ENCODE measurements around the gene UGGT1. TPM values are rescaled to one million over a fixed set of nuclear protein-coding genes. Genes with fewer than 3 reads are reported as not detected.

Gene UGGT1
- polyA plus RNA-seq, 1 of the 3 experiments (the other 2 are of a cell fraction), result 20.0 TPM

DNA sequence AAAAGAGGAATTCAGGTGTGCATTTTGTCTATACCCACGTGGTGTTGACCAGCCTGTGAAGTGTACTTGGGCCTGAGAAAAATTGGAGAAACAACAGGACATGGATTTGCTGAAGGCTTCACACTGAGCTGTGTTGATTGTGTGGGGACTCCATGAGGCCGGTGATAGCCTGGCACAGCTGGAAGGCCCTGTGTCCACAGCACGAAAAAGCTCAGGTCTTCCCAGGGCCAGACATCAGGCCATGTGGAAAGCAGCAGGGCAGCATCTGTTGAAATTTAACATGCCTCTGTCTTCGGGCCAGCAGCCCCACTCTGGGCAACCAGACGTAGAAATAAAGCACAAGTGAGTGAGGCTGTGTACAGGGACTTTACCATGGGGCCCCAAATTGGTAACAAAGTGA is 143.6 kb downstream of the UGGT1 start:
- no peak overlapping the region for H2AFZ ChIP-seq (ENCODE audit: low read depth)
- H3K27ac ChIP-seq (ENCODE audit: low read depth in 2 of 2, low read length in 1 of 2), result no peak overlapping the region
- 68% methylated on average over 4 of the region's 5 CpGs for WGBS (ENCODE audit: low lambda C conversion rate)
- no peak overlapping the region for H3K9ac ChIP-seq
- H3K79me2 ChIP-seq (ENCODE audit: insufficient read depth), result no peaks in the 10 kb centered on the region
- H4K20me1 ChIP-seq (ENCODE audit: insufficient read depth), result no peaks in the 10 kb centered on the region
- H3K9me3 ChIP-seq, result no peaks in the 10 kb centered on the region
- DNase-seq, result peak; percentile 32
- ChIA-PET CTCF (interaction anchor here (0.8 to 8.2 kb wide), 10 partner anchors 14 to 171 kb away, joined by 3 to 69 read pairs (median 4); no protein-coding TSS in a partner anchor), POLR2A (interaction anchor here (0.6 kb wide), 1 partner anchor 289 kb away, joined by 3 read pairs; no protein-coding TSS in a partner anchor)
- H3K36me3 ChIP-seq (replicated peaks in 1 of 2; ENCODE audit: control insufficient read depth in 1 of 2, insufficient read depth in 2 of 2, low read length in 1 of 2), result no peaks in the 10 kb centered on the region
- H3K9me2 ChIP-seq, result no peaks in the 10 kb centered on the region
- TF ChIP-seq YY1 (IDR thresholded peaks at IDR 0.05; ENCODE audit: low read depth), result no peak
- peak; percentile 67; the same call in 1 of the 2 replicates for TF ChIP-seq MXI1 (IDR thresholded peaks at IDR 0.05; ENCODE audit: low read depth, low read length)
- H3K4me1 ChIP-seq (ENCODE audit: control insufficient read depth in 1 of 2, insufficient read depth in 2 of 2, low read depth in 1 of 2, low read length in 1 of 2), result peaks cover 2 to 4% of the 10 kb centered on the region in 2 experiments; a peak in 1 of 4 replicates
- no peak overlapping the region for H3K4me3 ChIP-seq (ENCODE audit: low read depth in 2 of 2, low read length in 1 of 2)
- no peak overlapping the region for H3K4me2 ChIP-seq
- no peaks in the 10 kb centered on the region; the same call in 1 of the 2 replicates for H3K27me3 ChIP-seq (ENCODE audit: insufficient read depth)
- peaks cover 13% of the 10 kb centered on the region for H3F3A ChIP-seq (replicated peaks; ENCODE audit: insufficient read depth)

DNA sequence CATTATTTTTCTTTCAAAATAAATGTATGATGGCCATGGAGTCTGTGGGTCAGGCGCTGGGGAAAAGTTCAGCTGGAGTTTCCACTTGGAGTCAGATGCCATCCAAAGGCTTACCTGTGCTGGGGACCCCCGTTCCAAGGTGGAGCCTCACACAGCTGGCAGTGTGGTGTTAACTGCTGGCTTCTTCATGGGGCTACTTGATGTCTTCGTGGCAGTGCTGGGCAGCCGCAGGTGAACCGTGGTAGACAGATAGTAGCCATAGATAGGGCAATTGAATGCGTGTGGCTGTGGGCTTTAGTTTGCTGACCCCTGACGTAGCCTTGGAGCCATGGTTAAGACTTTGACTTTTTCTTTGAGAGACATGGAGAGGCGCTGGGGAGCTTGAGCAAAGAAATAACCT is 144.6 kb downstream of the UGGT1 start:
- Histone ChIP-seq H3K9ac (no peak overlapping the region), H3K36me3 (replicated peaks in 1 of 2; ENCODE audit: control insufficient read depth in 1 of 2, insufficient read depth in 2 of 2, low read length in 1 of 2) (no peaks in the 10 kb centered on the region), H3K79me2 (ENCODE audit: insufficient read depth) (no peaks in the 10 kb centered on the region), H3K4me3 (ENCODE audit: low read depth in 2 of 2, low read length in 1 of 2) (no peak overlapping the region), H3K27me3 (ENCODE audit: insufficient read depth) (no peaks in the 10 kb centered on the region; the same call in 1 of the 2 replicates), H3K9me3 (no peaks in the 10 kb centered on the region), H3K9me2 (no peaks in the 10 kb centered on the region), H3K4me2 (no peak overlapping the region), H2AFZ (ENCODE audit: low read depth) (no peak overlapping the region), H3K27ac (ENCODE audit: low read depth in 2 of 2, low read length in 1 of 2) (no peak overlapping the region), H3K4me1 (ENCODE audit: control insufficient read depth in 1 of 2, insufficient read depth in 2 of 2, low read depth in 1 of 2, low read length in 1 of 2) (peaks cover 2 to 4% of the 10 kb centered on the region in 2 experiments; a peak in 1 of 4 replicates), H3F3A (replicated peaks; ENCODE audit: insufficient read depth) (peaks cover 13% of the 10 kb centered on the region), H4K20me1 (ENCODE audit: insufficient read depth) (no peaks in the 10 kb centered on the region)
- TF ChIP-seq, protein P1, sequence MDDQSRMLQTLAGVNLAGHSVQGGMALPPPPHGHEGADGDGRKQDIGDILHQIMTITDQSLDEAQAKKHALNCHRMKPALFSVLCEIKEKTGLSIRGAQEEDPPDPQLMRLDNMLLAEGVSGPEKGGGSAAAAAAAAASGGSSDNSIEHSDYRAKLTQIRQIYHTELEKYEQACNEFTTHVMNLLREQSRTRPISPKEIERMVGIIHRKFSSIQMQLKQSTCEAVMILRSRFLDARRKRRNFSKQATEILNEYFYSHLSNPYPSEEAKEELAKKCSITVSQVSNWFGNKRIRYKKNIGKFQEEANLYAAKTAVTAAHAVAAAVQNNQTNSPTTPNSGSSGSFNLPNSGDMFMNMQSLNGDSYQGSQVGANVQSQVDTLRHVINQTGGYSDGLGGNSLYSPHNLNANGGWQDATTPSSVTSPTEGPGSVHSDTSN (IDR thresholded peaks at IDR 0.05), result no peak
- no peak for TF ChIP-seq POLR2AphosphoS5 (IDR thresholded peaks at IDR 0.05; ENCODE audit: low read depth, low read length)
- TF ChIP-seq, protein P2, sequence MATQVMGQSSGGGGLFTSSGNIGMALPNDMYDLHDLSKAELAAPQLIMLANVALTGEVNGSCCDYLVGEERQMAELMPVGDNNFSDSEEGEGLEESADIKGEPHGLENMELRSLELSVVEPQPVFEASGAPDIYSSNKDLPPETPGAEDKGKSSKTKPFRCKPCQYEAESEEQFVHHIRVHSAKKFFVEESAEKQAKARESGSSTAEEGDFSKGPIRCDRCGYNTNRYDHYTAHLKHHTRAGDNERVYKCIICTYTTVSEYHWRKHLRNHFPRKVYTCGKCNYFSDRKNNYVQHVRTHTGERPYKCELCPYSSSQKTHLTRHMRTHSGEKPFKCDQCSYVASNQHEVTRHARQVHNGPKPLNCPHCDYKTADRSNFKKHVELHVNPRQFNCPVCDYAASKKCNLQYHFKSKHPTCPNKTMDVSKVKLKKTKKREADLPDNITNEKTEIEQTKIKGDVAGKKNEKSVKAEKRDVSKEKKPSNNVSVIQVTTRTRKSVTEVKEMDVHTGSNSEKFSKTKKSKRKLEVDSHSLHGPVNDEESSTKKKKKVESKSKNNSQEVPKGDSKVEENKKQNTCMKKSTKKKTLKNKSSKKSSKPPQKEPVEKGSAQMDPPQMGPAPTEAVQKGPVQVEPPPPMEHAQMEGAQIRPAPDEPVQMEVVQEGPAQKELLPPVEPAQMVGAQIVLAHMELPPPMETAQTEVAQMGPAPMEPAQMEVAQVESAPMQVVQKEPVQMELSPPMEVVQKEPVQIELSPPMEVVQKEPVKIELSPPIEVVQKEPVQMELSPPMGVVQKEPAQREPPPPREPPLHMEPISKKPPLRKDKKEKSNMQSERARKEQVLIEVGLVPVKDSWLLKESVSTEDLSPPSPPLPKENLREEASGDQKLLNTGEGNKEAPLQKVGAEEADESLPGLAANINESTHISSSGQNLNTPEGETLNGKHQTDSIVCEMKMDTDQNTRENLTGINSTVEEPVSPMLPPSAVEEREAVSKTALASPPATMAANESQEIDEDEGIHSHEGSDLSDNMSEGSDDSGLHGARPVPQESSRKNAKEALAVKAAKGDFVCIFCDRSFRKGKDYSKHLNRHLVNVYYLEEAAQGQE (IDR thresholded peaks at IDR 0.05; ENCODE audit: low read depth, low read length), result no peak
- no peak for TF ChIP-seq NFIC (IDR thresholded peaks at IDR 0.05; ENCODE audit: borderline replicate concordance)
- TF ChIP-seq EZH2phosphoT487 (IDR thresholded peaks at IDR 0.05; ENCODE audit: borderline replicate concordance, low read depth), result no peak
- TF ChIP-seq, protein P3, sequence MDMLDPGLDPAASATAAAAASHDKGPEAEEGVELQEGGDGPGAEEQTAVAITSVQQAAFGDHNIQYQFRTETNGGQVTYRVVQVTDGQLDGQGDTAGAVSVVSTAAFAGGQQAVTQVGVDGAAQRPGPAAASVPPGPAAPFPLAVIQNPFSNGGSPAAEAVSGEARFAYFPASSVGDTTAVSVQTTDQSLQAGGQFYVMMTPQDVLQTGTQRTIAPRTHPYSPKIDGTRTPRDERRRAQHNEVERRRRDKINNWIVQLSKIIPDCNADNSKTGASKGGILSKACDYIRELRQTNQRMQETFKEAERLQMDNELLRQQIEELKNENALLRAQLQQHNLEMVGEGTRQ (IDR thresholded peaks at IDR 0.05; ENCODE audit: borderline replicate concordance, low read depth, low read length), result no peak
- TF ChIP-seq TAF1 (IDR thresholded peaks at IDR 0.05; ENCODE audit: borderline replicate concordance, low read depth, low read length), result no peak
- no peak for TF ChIP-seq GATA2 (CRISPR knock-in tag; IDR thresholded peaks at IDR 0.05)
- no peak for TF ChIP-seq RCOR1 (IDR thresholded peaks at IDR 0.05; ENCODE audit: low read length)
- TF ChIP-seq JUND (IDR thresholded peaks at IDR 0.05), result no peak
- TF ChIP-seq TCF12 (IDR thresholded peaks at IDR 0.05), result no peak
- no peak for DNase-seq
- WGBS (ENCODE audit: low lambda C conversion rate), result 86% methylated on average over 8 of the region's 8 CpGs
- ChIA-PET CTCF (interaction anchor here (0.6 to 8.2 kb wide), 2 partner anchors 172 to 1753 kb away, joined by 5 to 69 read pairs; no protein-coding TSS in a partner anchor), POLR2A (no interaction called here)
